Ramos (cell line): ENCODE data around the gene KPNB1.

Experiments
- in situ Hi-C: fragments of 300-500 bp; cut with MboI; formaldehyde crosslinking; loops from one replicate; pipeline ENCODE4 v1.14.3; 2022; ENCODE audit warnings: low sequenced_read_pairs; ENCODE audit not compliant: unreplicated experiment

KPNB1 gene

GRCh38 chr17:47649153-47649971 is at the start of gene KPNB1:
Gene KPNB1 (plus strand): TSS chr17:47649919. CDS start chr17:47650245, 326 bp downstream.
- in situ Hi-C loops: no loop called here

- in situ Hi-C loops: no loop called here
Observed at GRCh38 chr17:47603830-47604597, 45.7 kb upstream of the KPNB1 start.

GRCh38 chr17:47604598-47604927 is 45.2 kb upstream of the KPNB1 start:
- in situ Hi-C loops: no loop called here

- in situ Hi-C loops: no loop called here
Observed at GRCh38 chr17:47605011-47605410, 44.7 kb upstream of the KPNB1 start.

- in situ Hi-C loops: no loop called here
Observed at GRCh38 chr17:47607481-47607880, 42.2 kb upstream of the KPNB1 start.

GRCh38 chr17:47611372-47612350 is 38.1 kb upstream of the KPNB1 start:
- in situ Hi-C loops: loop anchor here (5.0 to 10.0 kb wide), 2 partner anchors 247 to 384 kb away; no protein-coding TSS in a partner anchor

GRCh38 chr17:47615766-47616424 is 33.8 kb upstream of the KPNB1 start:
- in situ Hi-C loops: loop anchor here (10.0 kb wide), 1 partner anchor 251 kb away; no protein-coding TSS in a partner anchor

GRCh38 chr17:47618410-47618809 is 31.3 kb upstream of the KPNB1 start:
- in situ Hi-C loops: loop anchor here (10.0 kb wide), 1 partner anchor 254 kb away; no protein-coding TSS in a partner anchor

GRCh38 chr17:47620503-47621245 is 29.0 kb upstream of the KPNB1 start:
- in situ Hi-C loops: no loop called here

- in situ Hi-C loops: no loop called here
Observed at GRCh38 chr17:47621293-47622179, 28.2 kb upstream of the KPNB1 start.

GRCh38 chr17:47622180-47622549 is 27.6 kb upstream of the KPNB1 start:
- in situ Hi-C loops: no loop called here

- in situ Hi-C loops: no loop called here
Observed at GRCh38 chr17:47624727-47625068, 25.0 kb upstream of the KPNB1 start.

- in situ Hi-C loops: no loop called here
Observed at GRCh38 chr17:47628014-47628566, 21.6 kb upstream of the KPNB1 start.

- in situ Hi-C loops: no loop called here
Observed at GRCh38 chr17:47629826-47630225, 19.9 kb upstream of the KPNB1 start.

- in situ Hi-C loops: no loop called here
Observed at GRCh38 chr17:47630614-47631013, 19.1 kb upstream of the KPNB1 start.

- in situ Hi-C loops: no loop called here
Observed at GRCh38 chr17:47632991-47633390, 16.7 kb upstream of the KPNB1 start.

GRCh38 chr17:47633996-47634395 is 15.7 kb upstream of the KPNB1 start:
- in situ Hi-C loops: no loop called here

GRCh38 chr17:47634870-47635269 is 14.8 kb upstream of the KPNB1 start:
- in situ Hi-C loops: no loop called here
